ENCODE results near the gene HELT.

Gene HELT

DNA sequence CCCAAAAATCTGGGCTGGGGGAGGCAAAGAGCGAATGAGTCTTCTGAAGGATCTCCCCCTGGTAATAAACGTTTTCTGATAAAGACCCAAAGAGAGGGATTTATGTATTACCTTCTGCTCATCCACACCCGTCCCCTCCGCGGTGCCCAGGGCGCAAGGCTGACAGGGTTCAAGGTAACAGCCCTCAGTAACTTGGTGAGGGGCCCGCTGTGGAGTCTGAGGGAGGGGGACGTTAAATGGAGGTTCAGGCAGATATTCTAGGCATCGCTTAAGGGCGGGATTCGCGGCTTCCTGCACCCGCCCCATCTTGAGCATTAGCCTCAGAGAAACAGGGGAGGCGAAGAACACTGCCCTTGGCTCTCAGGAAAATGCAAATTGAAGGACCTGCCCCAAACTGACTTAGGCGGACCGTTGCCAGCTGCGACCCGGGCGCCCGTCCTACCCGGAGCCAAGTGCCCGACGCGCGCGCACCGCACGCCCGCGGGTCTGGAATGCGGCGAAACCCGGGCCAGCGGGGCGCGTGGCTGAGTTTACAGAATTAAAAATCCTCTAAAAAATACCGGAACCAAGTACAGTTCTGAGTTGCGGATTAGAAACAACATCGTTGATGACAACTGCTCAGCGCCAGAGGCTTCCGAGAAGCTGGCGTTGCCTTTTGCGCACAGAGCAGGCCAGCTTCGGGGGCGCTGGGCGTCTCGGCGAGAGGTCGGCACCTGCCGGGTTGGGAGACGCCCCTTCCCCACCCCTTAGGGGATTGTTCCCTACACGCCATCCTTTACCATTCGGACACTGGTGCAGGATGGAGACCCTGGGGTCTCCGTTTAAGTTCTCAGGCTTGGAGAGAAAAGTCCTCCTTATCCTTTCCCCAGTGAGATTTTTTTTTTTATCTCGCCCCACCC, 2.8 kb downstream of the HELT start:
- H3K4me3 ChIP-seq (replicated peaks; ENCODE audit: low read depth, low read length), result no peak overlapping the region
- no peak for DNase-seq (ENCODE audit: extremely low read depth, low read depth)
- TF ChIP-seq, protein P1, sequence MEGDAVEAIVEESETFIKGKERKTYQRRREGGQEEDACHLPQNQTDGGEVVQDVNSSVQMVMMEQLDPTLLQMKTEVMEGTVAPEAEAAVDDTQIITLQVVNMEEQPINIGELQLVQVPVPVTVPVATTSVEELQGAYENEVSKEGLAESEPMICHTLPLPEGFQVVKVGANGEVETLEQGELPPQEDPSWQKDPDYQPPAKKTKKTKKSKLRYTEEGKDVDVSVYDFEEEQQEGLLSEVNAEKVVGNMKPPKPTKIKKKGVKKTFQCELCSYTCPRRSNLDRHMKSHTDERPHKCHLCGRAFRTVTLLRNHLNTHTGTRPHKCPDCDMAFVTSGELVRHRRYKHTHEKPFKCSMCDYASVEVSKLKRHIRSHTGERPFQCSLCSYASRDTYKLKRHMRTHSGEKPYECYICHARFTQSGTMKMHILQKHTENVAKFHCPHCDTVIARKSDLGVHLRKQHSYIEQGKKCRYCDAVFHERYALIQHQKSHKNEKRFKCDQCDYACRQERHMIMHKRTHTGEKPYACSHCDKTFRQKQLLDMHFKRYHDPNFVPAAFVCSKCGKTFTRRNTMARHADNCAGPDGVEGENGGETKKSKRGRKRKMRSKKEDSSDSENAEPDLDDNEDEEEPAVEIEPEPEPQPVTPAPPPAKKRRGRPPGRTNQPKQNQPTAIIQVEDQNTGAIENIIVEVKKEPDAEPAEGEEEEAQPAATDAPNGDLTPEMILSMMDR (IDR thresholded peaks at IDR 0.05; ENCODE audit: low read depth, low read length, missing control alignments), result no peak

- no peak overlapping the region for H3K4me3 ChIP-seq (replicated peaks; ENCODE audit: low read depth, low read length)
- TF ChIP-seq, protein P1 (IDR thresholded peaks at IDR 0.05; ENCODE audit: low read depth, low read length, missing control alignments), result no peak
- DNase-seq (ENCODE audit: extremely low read depth, low read depth), result no peak
These were observed 5.2 kb downstream of the HELT start for GRCh38 chr4:185023471-185023870.

DNA sequence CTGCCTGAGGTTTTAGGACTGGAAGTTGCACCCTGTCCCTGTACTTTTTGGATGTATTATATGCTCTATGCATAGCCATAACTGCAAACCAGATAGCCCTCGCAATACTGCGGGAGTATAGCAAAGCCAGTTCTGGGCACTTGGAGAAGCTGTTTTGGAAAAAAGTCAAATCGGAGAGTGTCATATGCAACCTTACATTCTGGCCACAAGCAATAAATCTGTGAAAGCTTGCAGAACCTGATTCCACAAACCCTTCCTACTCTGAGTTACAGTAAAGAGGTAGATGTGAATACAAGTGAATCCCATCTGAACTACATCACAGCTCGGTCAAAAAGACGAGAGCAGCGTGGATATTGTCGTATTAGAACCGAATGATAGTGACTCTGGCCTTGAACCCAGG, 10.3 kb downstream of the HELT start:
- H3K4me3 ChIP-seq (replicated peaks; ENCODE audit: low read depth, low read length), result no peak overlapping the region
- TF ChIP-seq, protein P1 (IDR thresholded peaks at IDR 0.05; ENCODE audit: low read depth, low read length, missing control alignments), result no peak
- DNase-seq (ENCODE audit: extremely low read depth, low read depth), result no peak

DNA sequence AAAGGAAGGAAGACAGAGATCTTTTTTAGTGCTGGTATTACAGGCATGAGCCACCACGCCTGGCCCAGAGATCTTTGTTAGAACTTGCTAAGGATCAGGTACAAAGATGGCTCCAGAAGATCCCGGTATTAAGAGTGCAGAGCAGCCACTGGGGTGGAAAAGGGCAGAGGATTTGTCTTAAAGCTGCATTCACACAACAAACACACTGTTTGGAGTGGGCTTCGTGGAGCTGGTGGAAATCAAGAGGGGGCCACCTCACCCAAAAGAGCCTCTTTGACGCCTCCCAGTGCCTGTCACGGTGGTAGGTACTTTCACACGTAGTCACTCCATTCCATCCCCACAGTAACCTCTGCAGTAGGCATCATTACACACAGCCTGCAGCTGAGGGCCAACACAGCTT, 13.3 kb downstream of the HELT start:
- no peak overlapping the region for H3K4me3 ChIP-seq (replicated peaks; ENCODE audit: low read depth, low read length)
- TF ChIP-seq, protein P1 (IDR thresholded peaks at IDR 0.05; ENCODE audit: low read depth, low read length, missing control alignments), result no peak
- DNase-seq (ENCODE audit: extremely low read depth, low read depth), result no peak

GRCh38 chr4:185033072-185033471, 14.8 kb downstream of the HELT start:
- no peak for DNase-seq (ENCODE audit: extremely low read depth, low read depth)
- TF ChIP-seq, protein P1 (IDR thresholded peaks at IDR 0.05; ENCODE audit: low read depth, low read length, missing control alignments), result no peak
- no peak overlapping the region for H3K4me3 ChIP-seq (replicated peaks; ENCODE audit: low read depth, low read length)

DNA sequence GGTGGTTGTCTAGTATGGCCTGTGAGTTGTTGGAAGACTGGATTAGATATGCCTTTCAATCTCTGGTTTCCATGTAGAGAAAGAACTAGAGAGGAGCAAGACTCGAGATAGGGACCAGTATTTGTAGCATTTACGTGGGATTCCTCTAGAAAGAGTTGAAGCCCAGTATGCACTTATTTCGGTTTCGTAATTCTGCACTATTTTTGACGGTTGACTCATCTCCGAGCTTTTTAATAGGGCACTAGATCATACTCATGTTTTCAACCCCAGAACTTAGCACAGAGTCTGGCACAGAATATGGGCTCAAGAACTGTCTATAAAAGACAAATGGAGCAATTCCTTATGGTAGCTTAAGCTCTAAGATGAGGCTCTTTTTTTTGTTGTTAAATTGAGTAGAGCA, 15.7 kb downstream of the HELT start:
- TF ChIP-seq, protein P1 (IDR thresholded peaks at IDR 0.05; ENCODE audit: low read depth, low read length, missing control alignments), result no peak
- no peak for DNase-seq (ENCODE audit: extremely low read depth, low read depth)
- no peak overlapping the region for H3K4me3 ChIP-seq (replicated peaks; ENCODE audit: low read depth, low read length)

All from HFF-Myc (cell line).